ENCODE measurements around the gene EPHB3. TPM values are rescaled to one million over a fixed set of nuclear protein-coding genes. Genes with fewer than 3 reads are reported as not detected.

Gene EPHB3
- total RNA-seq, 3 donors from 2014 or later (not counting 1 experiment from before 2014, with no cell fraction given): not detected

DNA sequence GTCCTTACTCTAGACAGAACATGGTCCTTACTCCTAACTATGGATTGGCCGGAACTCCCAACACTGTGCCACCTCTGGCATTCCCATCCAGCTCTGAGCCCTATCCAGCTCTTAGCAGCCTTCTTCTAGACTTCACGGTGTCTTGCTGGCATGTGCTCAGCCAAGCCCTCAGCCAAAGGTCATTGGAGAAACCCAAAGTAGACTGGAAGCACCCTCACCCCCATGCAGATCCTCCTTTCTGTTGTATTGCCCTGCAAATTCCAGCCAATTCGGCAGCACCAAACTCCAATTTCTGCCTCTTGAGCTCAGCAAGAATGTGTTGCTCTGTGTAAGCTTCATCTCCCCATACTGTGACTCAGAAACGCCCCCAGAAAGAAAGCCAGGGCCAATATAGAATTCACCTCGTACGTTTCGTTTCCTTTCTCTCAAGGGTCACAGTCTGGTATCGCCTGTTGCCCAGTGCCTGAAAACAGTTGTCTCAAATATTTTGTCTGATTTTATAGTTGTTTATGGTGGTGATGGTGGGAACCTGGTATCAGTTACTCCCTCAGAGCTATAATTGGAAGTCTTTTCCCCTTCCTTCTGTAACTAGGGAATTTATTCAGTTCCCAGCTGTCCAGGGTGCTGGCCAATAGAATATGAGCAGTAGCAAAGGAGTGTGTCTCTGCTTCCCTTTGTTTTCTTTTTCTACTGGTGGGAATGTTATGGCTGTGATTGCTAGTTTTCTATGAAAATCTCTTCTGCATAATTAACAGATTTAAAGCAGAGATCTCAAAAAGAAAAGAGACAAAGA lies 28.4 kb upstream of the EPHB3 start:
- TF ChIP-seq, protein P1, sequence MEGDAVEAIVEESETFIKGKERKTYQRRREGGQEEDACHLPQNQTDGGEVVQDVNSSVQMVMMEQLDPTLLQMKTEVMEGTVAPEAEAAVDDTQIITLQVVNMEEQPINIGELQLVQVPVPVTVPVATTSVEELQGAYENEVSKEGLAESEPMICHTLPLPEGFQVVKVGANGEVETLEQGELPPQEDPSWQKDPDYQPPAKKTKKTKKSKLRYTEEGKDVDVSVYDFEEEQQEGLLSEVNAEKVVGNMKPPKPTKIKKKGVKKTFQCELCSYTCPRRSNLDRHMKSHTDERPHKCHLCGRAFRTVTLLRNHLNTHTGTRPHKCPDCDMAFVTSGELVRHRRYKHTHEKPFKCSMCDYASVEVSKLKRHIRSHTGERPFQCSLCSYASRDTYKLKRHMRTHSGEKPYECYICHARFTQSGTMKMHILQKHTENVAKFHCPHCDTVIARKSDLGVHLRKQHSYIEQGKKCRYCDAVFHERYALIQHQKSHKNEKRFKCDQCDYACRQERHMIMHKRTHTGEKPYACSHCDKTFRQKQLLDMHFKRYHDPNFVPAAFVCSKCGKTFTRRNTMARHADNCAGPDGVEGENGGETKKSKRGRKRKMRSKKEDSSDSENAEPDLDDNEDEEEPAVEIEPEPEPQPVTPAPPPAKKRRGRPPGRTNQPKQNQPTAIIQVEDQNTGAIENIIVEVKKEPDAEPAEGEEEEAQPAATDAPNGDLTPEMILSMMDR (IDR thresholded peaks at IDR 0.05): no peak
- Histone ChIP-seq H3K36me3 (ENCODE audit: control insufficient read depth, insufficient read depth, low read length) (no peaks in the 10 kb centered on the region), H3K27me3 (ENCODE audit: control insufficient read depth, insufficient read depth, low read length) (no peaks in the 10 kb centered on the region), H3K27ac (ENCODE audit: low read length) (no peak overlapping the region), H3K4me3 (ENCODE audit: low read length) (no peak overlapping the region), H3K4me1 (ENCODE audit: control insufficient read depth, insufficient read depth, low read length) (no peaks in the 10 kb centered on the region), H3K9me3 (ENCODE audit: control insufficient read depth, insufficient read depth, low read length) (no peaks in the 10 kb centered on the region)
- intact Hi-C loops (cut with micrococcal nuclease): no loop called here
- no peak overlapping the region for H3K27ac Mint-ChIP-seq
- ATAC-seq (no peak), DNase-seq (no peak)
- WGBS (ENCODE audit: insufficient coverage): 91% methylated on average over 8 of the region's 8 CpGs
- no peaks in the 10 kb centered on the region for H3K9me3 Mint-ChIP-seq
- H3K4me3 Mint-ChIP-seq: no peak overlapping the region
- no peaks in the 10 kb centered on the region for H3K4me1 Mint-ChIP-seq
- H3K36me3 Mint-ChIP-seq: no peaks in the 10 kb centered on the region
- peaks cover 9 to 19% of the 10 kb centered on the region in 2 donors for H3K27me3 Mint-ChIP-seq (ENCODE audit: low read depth in 2 of 2)

DNA sequence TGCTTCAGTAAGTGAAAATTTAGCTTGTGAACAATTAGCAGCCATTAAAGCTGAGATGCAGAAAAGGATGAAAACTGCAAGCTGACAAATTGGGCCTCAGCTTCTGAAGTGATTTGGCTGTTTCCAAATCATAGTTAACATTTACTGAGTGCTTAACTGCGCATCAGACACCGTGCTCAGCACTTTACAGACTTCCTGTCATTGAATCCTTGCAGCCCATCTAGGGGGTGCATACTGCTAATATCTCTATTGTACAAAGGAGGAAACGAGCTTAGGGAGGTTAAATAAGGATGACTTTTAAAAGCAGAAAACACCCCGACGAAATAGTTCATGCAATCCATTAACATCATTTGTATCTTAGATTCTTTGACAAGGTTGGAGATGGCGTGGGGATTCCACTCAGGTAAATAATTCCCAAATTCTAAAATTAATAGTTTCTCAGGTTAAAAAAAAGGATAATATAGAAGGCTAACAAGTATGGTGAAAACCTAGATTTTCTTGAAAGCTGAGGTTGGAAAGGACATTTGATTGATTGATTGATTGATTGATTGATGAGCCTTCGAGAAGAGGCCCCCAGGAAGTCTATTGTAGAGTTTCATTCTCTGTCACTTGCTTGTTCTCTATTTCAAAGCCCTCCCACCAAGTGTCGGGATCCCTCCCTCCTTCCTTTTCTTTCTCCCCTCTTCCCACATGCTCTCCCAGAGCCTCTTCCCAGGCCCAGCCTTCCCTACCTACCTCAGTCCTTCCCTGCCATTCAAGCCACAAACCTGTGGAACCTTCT lies 23.5 kb upstream of the EPHB3 start:
- no peaks in the 10 kb centered on the region for H3K27me3 ChIP-seq (ENCODE audit: control insufficient read depth, insufficient read depth, low read length)
- DNase-seq (no peak), ATAC-seq (no peak)
- Mint-ChIP-seq H3K27me3 (ENCODE audit: low read depth in 2 of 2) (peaks cover 26 to 41% of the 10 kb centered on the region in 2 donors), H3K4me1 (no peaks in the 10 kb centered on the region), H3K9me3 (no peaks in the 10 kb centered on the region), H3K36me3 (no peaks in the 10 kb centered on the region), H3K4me3 (no peak overlapping the region), H3K27ac (no peak overlapping the region)
- TF ChIP-seq, protein P1 (IDR thresholded peaks at IDR 0.05): no peak
- no peak overlapping the region for H3K4me3 ChIP-seq (ENCODE audit: low read length)
- H3K36me3 ChIP-seq (ENCODE audit: control insufficient read depth, insufficient read depth, low read length): no peaks in the 10 kb centered on the region
- H3K9me3 ChIP-seq (ENCODE audit: control insufficient read depth, insufficient read depth, low read length): no peaks in the 10 kb centered on the region
- H3K4me1 ChIP-seq (ENCODE audit: control insufficient read depth, insufficient read depth, low read length): no peaks in the 10 kb centered on the region
- H3K27ac ChIP-seq (ENCODE audit: low read length): no peak overlapping the region
- intact Hi-C loops (cut with micrococcal nuclease): no loop called here
- 66% methylated on average over 3 of the region's 8 CpGs for WGBS (ENCODE audit: insufficient coverage)

DNA sequence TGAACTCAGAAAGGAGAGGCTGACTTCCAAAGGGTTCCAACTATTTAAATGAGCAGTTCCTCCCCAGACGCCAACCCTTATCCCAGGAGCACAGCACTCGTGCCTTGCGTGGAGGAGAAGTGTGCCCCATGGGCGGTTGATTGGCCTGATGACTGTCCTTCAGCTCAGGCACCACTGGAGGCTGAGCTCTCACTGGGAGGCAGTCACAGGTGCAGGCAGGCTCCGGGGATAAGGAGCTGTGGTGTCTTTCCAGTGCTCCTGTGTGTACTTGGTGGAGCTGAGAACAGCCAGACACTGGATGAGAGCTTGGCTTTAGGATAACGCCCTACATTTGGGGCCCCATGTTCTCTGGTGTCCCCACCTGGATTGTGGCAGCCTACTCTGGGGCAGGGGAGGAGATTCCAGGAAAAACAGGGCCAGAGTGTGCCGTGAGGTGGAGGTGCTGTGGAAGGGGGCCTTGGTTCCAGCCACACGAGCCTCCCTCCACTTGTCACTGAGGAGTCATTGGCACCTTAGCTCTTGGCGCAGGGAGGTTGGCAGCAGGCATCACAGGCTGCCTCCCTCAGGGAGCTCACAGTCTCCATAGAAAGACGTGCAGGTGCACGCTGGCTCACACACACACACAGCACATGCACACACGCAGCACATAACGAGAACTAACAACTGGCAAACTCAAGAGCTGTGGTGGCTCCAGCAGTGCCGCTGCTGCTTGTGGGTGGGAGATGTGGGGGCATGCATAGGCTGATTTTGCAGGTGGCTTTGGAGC lies 22.7 kb upstream of the EPHB3 start:
- H3K27ac Mint-ChIP-seq: no peak overlapping the region

More for the DNA sequence above, 22.7 kb upstream of the EPHB3 start:
- Histone ChIP-seq H3K27ac (ENCODE audit: low read length) (no peak overlapping the region), H3K27me3 (ENCODE audit: control insufficient read depth, insufficient read depth, low read length) (peaks cover 5% of the 10 kb centered on the region), H3K4me3 (ENCODE audit: low read length) (no peak overlapping the region), H3K4me1 (ENCODE audit: control insufficient read depth, insufficient read depth, low read length) (peaks cover 2% of the 10 kb centered on the region), H3K9me3 (ENCODE audit: control insufficient read depth, insufficient read depth, low read length) (no peaks in the 10 kb centered on the region), H3K36me3 (ENCODE audit: control insufficient read depth, insufficient read depth, low read length) (no peaks in the 10 kb centered on the region)
- WGBS (ENCODE audit: insufficient coverage): 80% methylated on average over 14 of the region's 14 CpGs
- ATAC-seq (no peak), DNase-seq (no peak)
- Mint-ChIP-seq H3K4me1 (peaks cover 4 to 5% of the 10 kb centered on the region in 2 donors), H3K27me3 (ENCODE audit: low read depth in 2 of 2) (peaks cover 29 to 40% of the 10 kb centered on the region in 2 donors), H3K9me3 (no peaks in the 10 kb centered on the region), H3K36me3 (no peaks in the 10 kb centered on the region), H3K4me3 (no peak overlapping the region)
- TF ChIP-seq, protein P1 (IDR thresholded peaks at IDR 0.05): no peak
- intact Hi-C loops (cut with micrococcal nuclease): no loop called here
